ENCODE results near the gene TBC1D22A. TPM values are rescaled to one million over a fixed set of nuclear protein-coding genes. Genes with fewer than 3 reads are reported as not detected.

Gene TBC1D22A
- total and polyA plus RNA-seq, 4 experiments from 2014 or later: 20.6 to 49.2 (median 36.7) TPM

DNA sequence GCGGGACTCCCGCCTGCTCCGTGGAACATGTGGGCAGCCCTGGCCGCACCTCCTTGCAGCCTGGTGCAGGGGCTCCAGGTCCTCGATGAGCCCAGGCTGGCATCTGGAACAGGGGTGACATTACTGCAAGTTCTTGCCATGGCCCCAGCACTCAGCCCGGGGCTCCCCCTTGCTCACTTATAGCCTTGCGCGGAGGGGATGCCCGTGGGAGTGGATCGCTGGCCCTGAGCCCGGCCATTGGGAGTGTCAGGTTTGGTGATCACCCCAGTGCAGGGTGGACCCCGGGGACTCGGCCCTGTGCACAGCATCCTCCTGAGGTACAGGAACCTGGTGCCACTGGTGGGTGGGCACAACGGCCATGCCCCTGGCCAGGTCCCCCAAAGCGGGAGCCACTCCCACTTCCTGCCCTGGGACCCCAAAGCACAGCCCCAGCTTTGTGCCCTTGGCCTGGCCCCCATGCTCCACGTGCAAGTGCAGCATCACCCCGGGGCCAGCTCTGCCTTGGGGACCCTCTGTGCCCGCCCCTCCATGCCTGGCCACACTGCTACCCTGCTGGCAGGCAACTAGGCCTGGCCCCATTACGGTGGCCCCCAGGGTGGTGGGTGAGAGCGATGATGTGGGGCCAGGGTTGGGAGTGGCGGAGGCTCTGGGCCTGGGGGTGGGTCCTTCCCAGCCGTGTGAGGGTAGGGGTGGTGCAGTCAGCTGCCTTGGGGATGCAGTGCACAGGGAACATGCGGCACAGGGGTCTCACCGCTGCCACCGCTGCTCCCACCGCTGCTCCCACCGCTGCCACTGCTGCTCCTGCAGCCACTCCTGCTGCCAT, 439.8 kb downstream of the TBC1D22A start:
- no peak overlapping the region for H3K4me3 ChIP-seq (ENCODE audit: low read length in 2 of 2)
- no peaks in the 10 kb centered on the region for H3K4me1 ChIP-seq (ENCODE audit: insufficient read depth, low read length)
- H3K27me3 Mint-ChIP-seq: no peaks in the 10 kb centered on the region
- no peak for DNase-seq
- no peaks in the 10 kb centered on the region for H3K36me3 Mint-ChIP-seq
- no peaks in the 10 kb centered on the region for H3K9me3 ChIP-seq (ENCODE audit: control insufficient read depth in 1 of 2, low read length in 2 of 2)
- POLR2A ChIA-PET (ENCODE audit: partially characterized antibody): no interaction called here
- no peak overlapping the region for H3K27ac ChIP-seq (ENCODE audit: low read depth, low read length)
- no peaks in the 10 kb centered on the region for H3K36me3 ChIP-seq (ENCODE audit: insufficient read depth, low read length)
- no peaks in the 10 kb centered on the region for H3K4me1 Mint-ChIP-seq
- no peaks in the 10 kb centered on the region for H3K9me3 Mint-ChIP-seq
- intact Hi-C loops (cut with micrococcal nuclease): no loop called here
- H3K27me3 ChIP-seq (ENCODE audit: insufficient read depth, low read length): no peaks in the 10 kb centered on the region
- no peak overlapping the region for H3K27ac Mint-ChIP-seq
- CTCF ChIA-PET (ENCODE audit: partially characterized antibody): no interaction called here
- no peak overlapping the region for H3K4me3 Mint-ChIP-seq

DNA sequence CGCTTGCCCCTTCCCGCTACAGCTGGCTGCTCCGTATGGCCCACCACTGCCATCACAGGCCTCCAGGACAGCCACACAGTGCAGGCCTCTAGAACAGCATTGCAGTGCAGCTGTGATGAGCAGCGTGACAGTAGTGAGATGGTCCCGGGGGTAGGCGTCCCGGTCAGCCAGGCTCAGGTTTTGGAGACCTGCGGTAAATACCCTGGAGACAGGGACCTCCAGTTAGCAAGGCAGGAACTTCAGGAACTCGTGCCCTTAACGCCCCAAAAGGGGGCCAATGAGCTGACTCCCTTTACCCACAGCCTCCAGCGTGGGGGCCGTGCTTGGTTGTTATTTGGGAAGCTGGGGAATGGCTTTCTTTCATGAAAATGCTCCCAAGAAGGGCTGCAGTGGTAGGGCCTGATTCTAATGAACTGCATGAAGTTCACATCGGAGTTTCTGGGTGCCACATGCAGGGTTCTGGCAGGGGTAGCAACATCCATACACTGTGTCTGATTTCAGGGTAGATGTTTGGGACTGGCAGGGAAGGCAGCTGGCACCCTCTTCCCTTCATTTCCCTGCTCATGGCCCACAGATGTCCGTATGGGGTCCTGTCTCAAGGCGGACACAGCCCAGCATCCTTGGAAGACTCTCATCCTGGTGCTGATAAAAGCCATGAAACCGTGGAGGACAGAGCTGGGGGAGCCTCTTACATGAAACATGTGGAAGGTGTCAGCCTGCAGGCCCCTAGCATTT, 440.5 kb downstream of the TBC1D22A start:
- no peak overlapping the region for H3K4me3 Mint-ChIP-seq
- H3K27ac ChIP-seq (ENCODE audit: low read depth, low read length): no peak overlapping the region
- H3K4me3 ChIP-seq (ENCODE audit: low read length in 2 of 2): no peak overlapping the region
- no peaks in the 10 kb centered on the region for H3K4me1 ChIP-seq (ENCODE audit: insufficient read depth, low read length)
- POLR2A ChIA-PET (ENCODE audit: partially characterized antibody): interaction anchor here (0.6 kb wide), 1 partner anchor 23 kb away, joined by 3 read pairs; no protein-coding TSS in a partner anchor
- H3K4me1 Mint-ChIP-seq: no peaks in the 10 kb centered on the region
- H3K9me3 ChIP-seq (ENCODE audit: control insufficient read depth in 1 of 2, low read length in 2 of 2): no peaks in the 10 kb centered on the region
- CTCF ChIA-PET (ENCODE audit: partially characterized antibody): no interaction called here
- no peaks in the 10 kb centered on the region for H3K9me3 Mint-ChIP-seq
- H3K36me3 Mint-ChIP-seq: no peaks in the 10 kb centered on the region
- no peak for DNase-seq
- H3K27ac Mint-ChIP-seq: no peak overlapping the region
- no peaks in the 10 kb centered on the region for H3K27me3 ChIP-seq (ENCODE audit: insufficient read depth, low read length)
- intact Hi-C loops (cut with micrococcal nuclease): no loop called here
- no peaks in the 10 kb centered on the region for H3K27me3 Mint-ChIP-seq
- no peaks in the 10 kb centered on the region for H3K36me3 ChIP-seq (ENCODE audit: insufficient read depth, low read length)

- Mint-ChIP-seq H3K9me3 (no peaks in the 10 kb centered on the region), H3K4me3 (no peak overlapping the region), H3K36me3 (no peaks in the 10 kb centered on the region), H3K4me1 (no peaks in the 10 kb centered on the region), H3K27me3 (no peaks in the 10 kb centered on the region), H3K27ac (no peak overlapping the region)
- H3K4me3 ChIP-seq (ENCODE audit: low read length in 2 of 2): no peak overlapping the region
- no peaks in the 10 kb centered on the region for H3K9me3 ChIP-seq (ENCODE audit: control insufficient read depth in 1 of 2, low read length in 2 of 2)
- intact Hi-C loops (cut with micrococcal nuclease): no loop called here
- H3K27me3 ChIP-seq (ENCODE audit: insufficient read depth, low read length): no peaks in the 10 kb centered on the region
- H3K27ac ChIP-seq (ENCODE audit: low read depth, low read length): no peak overlapping the region
- no peaks in the 10 kb centered on the region for H3K36me3 ChIP-seq (ENCODE audit: insufficient read depth, low read length)
- DNase-seq: no peak
- POLR2A ChIA-PET (ENCODE audit: partially characterized antibody): interaction anchor here (0.6 kb wide), 1 partner anchor 22 kb away, joined by 3 read pairs; no protein-coding TSS in a partner anchor
- CTCF ChIA-PET (ENCODE audit: partially characterized antibody): no interaction called here
- no peaks in the 10 kb centered on the region for H3K4me1 ChIP-seq (ENCODE audit: insufficient read depth, low read length)
Measured at GRCh38 chr22:47203554-47203991, 441.1 kb downstream of the TBC1D22A start.

DNA sequence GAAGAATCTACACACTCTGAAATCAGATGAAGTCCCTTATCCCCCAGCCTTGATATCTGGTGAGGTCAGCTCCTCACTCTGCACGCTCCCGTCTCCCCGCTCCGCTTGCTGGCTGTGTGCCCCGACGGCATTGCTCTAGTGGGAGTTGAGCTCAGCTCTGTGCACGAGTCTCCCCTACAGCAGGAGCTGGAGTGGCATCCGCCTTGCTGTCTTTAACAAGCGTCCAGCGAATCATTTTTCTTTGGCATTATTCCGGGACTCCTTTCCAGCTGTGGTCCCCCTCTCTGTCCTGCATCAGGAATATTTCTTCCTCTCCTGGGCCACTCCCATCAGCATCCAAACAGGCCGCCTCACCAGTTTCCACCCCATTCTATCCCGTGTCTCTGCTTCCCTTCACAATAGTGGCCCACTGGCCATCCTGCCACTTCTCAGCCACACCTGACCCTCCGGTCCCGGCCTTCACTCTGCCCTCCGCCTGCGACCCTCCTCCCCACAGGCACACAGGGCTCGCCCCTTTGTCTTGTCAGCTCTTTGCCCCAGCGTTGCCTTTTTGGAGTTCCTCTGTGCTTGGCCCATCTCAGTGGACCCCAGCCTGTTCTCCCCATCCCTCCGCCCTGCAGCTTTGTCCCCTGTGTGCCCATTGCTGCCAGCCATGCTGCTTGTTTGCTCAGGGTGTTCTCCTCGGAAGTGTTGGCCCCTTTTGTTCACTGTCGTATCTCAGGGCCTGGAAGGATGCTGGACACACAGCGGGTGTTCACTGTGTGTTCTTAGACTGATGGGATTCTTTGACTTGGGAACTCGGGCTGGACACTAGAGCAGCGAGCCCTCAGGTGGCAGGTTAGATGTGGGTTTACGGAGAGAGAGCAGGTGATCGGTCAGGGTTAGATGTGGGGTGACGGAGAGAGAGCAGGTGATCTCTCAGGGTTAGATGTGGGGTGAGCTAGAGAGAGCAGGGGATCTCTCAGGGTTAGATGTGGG, 441.8 kb downstream of the TBC1D22A start:
- H3K4me3 ChIP-seq (ENCODE audit: low read length in 2 of 2): no peak overlapping the region
- POLR2A ChIA-PET (ENCODE audit: partially characterized antibody): no interaction called here
- Mint-ChIP-seq H3K36me3 (no peaks in the 10 kb centered on the region), H3K4me1 (no peaks in the 10 kb centered on the region), H3K9me3 (no peaks in the 10 kb centered on the region), H3K27me3 (no peaks in the 10 kb centered on the region), H3K4me3 (peak overlapping the region in 1 of 8 donors; percentile 44), H3K27ac (no peak overlapping the region)
- H3K9me3 ChIP-seq (ENCODE audit: control insufficient read depth in 1 of 2, low read length in 2 of 2): no peaks in the 10 kb centered on the region
- H3K27ac ChIP-seq (ENCODE audit: low read depth, low read length): no peak overlapping the region
- intact Hi-C loops (cut with micrococcal nuclease): no loop called here
- H3K4me1 ChIP-seq (ENCODE audit: insufficient read depth, low read length): no peaks in the 10 kb centered on the region
- CTCF ChIA-PET (ENCODE audit: partially characterized antibody): no interaction called here
- DNase-seq: no peak
- H3K27me3 ChIP-seq (ENCODE audit: insufficient read depth, low read length): no peaks in the 10 kb centered on the region
- no peaks in the 10 kb centered on the region for H3K36me3 ChIP-seq (ENCODE audit: insufficient read depth, low read length)

DNA sequence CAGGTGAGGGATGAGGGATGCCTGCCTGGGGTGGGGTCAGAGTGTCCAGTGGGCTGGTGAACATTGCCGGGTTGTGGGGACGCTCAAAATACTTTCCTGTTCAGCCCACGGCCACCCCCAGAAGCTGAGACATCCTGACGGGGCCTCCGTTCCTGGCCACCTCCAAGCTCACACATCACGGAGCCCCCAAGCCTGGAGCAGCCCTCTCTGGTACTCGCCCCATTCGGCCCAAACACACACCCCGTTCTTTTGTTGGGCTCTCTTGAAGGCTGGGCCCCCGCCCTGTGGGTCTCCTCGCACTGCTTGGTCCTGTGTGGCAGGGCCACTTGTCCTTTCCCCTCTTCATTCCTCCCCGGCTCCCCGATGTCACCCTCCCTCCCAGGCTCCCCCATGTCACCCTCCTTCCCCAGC, 442.6 kb downstream of the TBC1D22A start:
- Mint-ChIP-seq H3K36me3 (no peaks in the 10 kb centered on the region), H3K4me1 (no peaks in the 10 kb centered on the region), H3K27me3 (no peaks in the 10 kb centered on the region), H3K27ac (no peak overlapping the region), H3K4me3 (no peak overlapping the region), H3K9me3 (no peaks in the 10 kb centered on the region)
- Histone ChIP-seq H3K4me1 (ENCODE audit: insufficient read depth, low read length) (no peaks in the 10 kb centered on the region), H3K27ac (ENCODE audit: low read depth, low read length) (no peak overlapping the region), H3K27me3 (ENCODE audit: insufficient read depth, low read length) (no peaks in the 10 kb centered on the region), H3K9me3 (ENCODE audit: control insufficient read depth in 1 of 2, low read length in 2 of 2) (no peaks in the 10 kb centered on the region), H3K36me3 (ENCODE audit: insufficient read depth, low read length) (no peaks in the 10 kb centered on the region), H3K4me3 (ENCODE audit: low read length in 2 of 2) (no peak overlapping the region)
- intact Hi-C loops (cut with micrococcal nuclease): no loop called here
- POLR2A ChIA-PET (ENCODE audit: partially characterized antibody): no interaction called here
- CTCF ChIA-PET (ENCODE audit: partially characterized antibody): no interaction called here
- DNase-seq: no peak

- H3K4me1 ChIP-seq (ENCODE audit: insufficient read depth, low read length): no peaks in the 10 kb centered on the region
- Mint-ChIP-seq H3K4me3 (no peak overlapping the region), H3K36me3 (no peaks in the 10 kb centered on the region), H3K9me3 (no peaks in the 10 kb centered on the region), H3K27me3 (no peaks in the 10 kb centered on the region), H3K27ac (no peak overlapping the region), H3K4me1 (no peaks in the 10 kb centered on the region)
- H3K27me3 ChIP-seq (ENCODE audit: insufficient read depth, low read length): no peaks in the 10 kb centered on the region
- intact Hi-C loops (cut with micrococcal nuclease): no loop called here
- ChIA-PET CTCF (ENCODE audit: partially characterized antibody) (no interaction called here), POLR2A (ENCODE audit: partially characterized antibody) (no interaction called here)
- no peaks in the 10 kb centered on the region for H3K36me3 ChIP-seq (ENCODE audit: insufficient read depth, low read length)
- H3K9me3 ChIP-seq (ENCODE audit: control insufficient read depth in 1 of 2, low read length in 2 of 2): no peaks in the 10 kb centered on the region
- no peak overlapping the region for H3K4me3 ChIP-seq (ENCODE audit: low read length in 2 of 2)
- no peak for DNase-seq
- H3K27ac ChIP-seq (ENCODE audit: low read depth, low read length): no peak overlapping the region
Measured at GRCh38 chr22:47205554-47205953, 443.1 kb downstream of the TBC1D22A start.

- Histone ChIP-seq H3K27ac (ENCODE audit: low read depth, low read length) (no peak overlapping the region), H3K4me1 (ENCODE audit: insufficient read depth, low read length) (no peaks in the 10 kb centered on the region), H3K27me3 (ENCODE audit: insufficient read depth, low read length) (no peaks in the 10 kb centered on the region), H3K9me3 (ENCODE audit: control insufficient read depth in 1 of 2, low read length in 2 of 2) (no peaks in the 10 kb centered on the region), H3K36me3 (ENCODE audit: insufficient read depth, low read length) (no peaks in the 10 kb centered on the region), H3K4me3 (ENCODE audit: low read length in 2 of 2) (no peak overlapping the region)
- H3K27me3 Mint-ChIP-seq: no peaks in the 10 kb centered on the region
- no peak overlapping the region for H3K27ac Mint-ChIP-seq
- POLR2A ChIA-PET (ENCODE audit: partially characterized antibody): no interaction called here
- H3K4me3 Mint-ChIP-seq: no peak overlapping the region
- H3K36me3 Mint-ChIP-seq: no peaks in the 10 kb centered on the region
- DNase-seq: no peak
- no peaks in the 10 kb centered on the region for H3K4me1 Mint-ChIP-seq
- CTCF ChIA-PET (ENCODE audit: partially characterized antibody): no interaction called here
- intact Hi-C loops (cut with micrococcal nuclease): no loop called here
- no peaks in the 10 kb centered on the region for H3K9me3 Mint-ChIP-seq
Measured at GRCh38 chr22:47206164-47206563, 443.7 kb downstream of the TBC1D22A start.

Measured in CD4-positive, alpha-beta memory T cell (primary cell).